ENCODE results near the gene SIPA1L3.

The SIPA1L3 gene

GRCh38 chr19:38057959-38058690, 151.1 kb downstream of the SIPA1L3 start:
- H3K4me2 ChIP-seq: no peak overlapping the region
- no peak overlapping the region for H3K9ac ChIP-seq

GRCh38 chr19:38059897-38060296, 152.9 kb downstream of the SIPA1L3 start:
- no peak overlapping the region for H3K27ac ChIP-seq

More at GRCh38 chr19:38057959-38058690, 151.1 kb downstream of the SIPA1L3 start:
- no peak overlapping the region for H2AFZ ChIP-seq (ENCODE audit: low read depth)
- H3K27ac ChIP-seq: no peak overlapping the region
- no peaks in the 10 kb centered on the region for H3K4me1 ChIP-seq (ENCODE audit: low read depth, poor library complexity, severe bottlenecking)
- no peaks in the 10 kb centered on the region for H3K36me3 ChIP-seq (ENCODE audit: insufficient read depth)
- TF ChIP-seq CTCF (conservative IDR thresholded peaks at IDR 0.05; ENCODE audit: low read depth, low read length): no peak
- no peak overlapping the region for H3K4me3 ChIP-seq (IDR thresholded peaks at IDR 0.05; ENCODE audit: insufficient read depth, low read depth, low read length)
- H4K20me1 ChIP-seq (ENCODE audit: insufficient read depth): no peaks in the 10 kb centered on the region
- no peaks in the 10 kb centered on the region for H3K79me2 ChIP-seq (ENCODE audit: insufficient read depth, low read depth)
- H3K27me3 ChIP-seq (ENCODE audit: insufficient read depth, low read depth): no peaks in the 10 kb centered on the region

GRCh38 chr19:38060331-38060730, 153.3 kb downstream of the SIPA1L3 start:
- no peaks in the 10 kb centered on the region for H4K20me1 ChIP-seq (ENCODE audit: insufficient read depth)
- H3K4me3 ChIP-seq (IDR thresholded peaks at IDR 0.05; ENCODE audit: insufficient read depth, low read depth, low read length): no peak overlapping the region
- H2AFZ ChIP-seq (ENCODE audit: low read depth): no peak overlapping the region
- no peak overlapping the region for H3K27ac ChIP-seq
- H3K79me2 ChIP-seq (ENCODE audit: insufficient read depth, low read depth): no peaks in the 10 kb centered on the region
- H3K27me3 ChIP-seq (ENCODE audit: insufficient read depth, low read depth): no peaks in the 10 kb centered on the region
- H3K4me2 ChIP-seq: no peak overlapping the region
- no peak overlapping the region for H3K9ac ChIP-seq
- no peaks in the 10 kb centered on the region for H3K4me1 ChIP-seq (ENCODE audit: low read depth, poor library complexity, severe bottlenecking)
- TF ChIP-seq CTCF (conservative IDR thresholded peaks at IDR 0.05; ENCODE audit: low read depth, low read length): no peak
- no peaks in the 10 kb centered on the region for H3K36me3 ChIP-seq (ENCODE audit: insufficient read depth)

More at GRCh38 chr19:38059897-38060296, 152.9 kb downstream of the SIPA1L3 start:
- Histone ChIP-seq H3K27me3 (ENCODE audit: insufficient read depth, low read depth) (no peaks in the 10 kb centered on the region), H4K20me1 (ENCODE audit: insufficient read depth) (no peaks in the 10 kb centered on the region), H3K4me3 (IDR thresholded peaks at IDR 0.05; ENCODE audit: insufficient read depth, low read depth, low read length) (no peak overlapping the region), H3K9ac (no peak overlapping the region), H2AFZ (ENCODE audit: low read depth) (no peak overlapping the region), H3K4me1 (ENCODE audit: low read depth, poor library complexity, severe bottlenecking) (no peaks in the 10 kb centered on the region), H3K79me2 (ENCODE audit: insufficient read depth, low read depth) (no peaks in the 10 kb centered on the region), H3K4me2 (no peak overlapping the region), H3K36me3 (ENCODE audit: insufficient read depth) (no peaks in the 10 kb centered on the region)
- no peak for TF ChIP-seq CTCF (conservative IDR thresholded peaks at IDR 0.05; ENCODE audit: low read depth, low read length)

GRCh38 chr19:38061294-38061693, 154.3 kb downstream of the SIPA1L3 start:
- Histone ChIP-seq H3K36me3 (ENCODE audit: insufficient read depth) (no peaks in the 10 kb centered on the region), H4K20me1 (ENCODE audit: insufficient read depth) (no peaks in the 10 kb centered on the region), H3K4me3 (IDR thresholded peaks at IDR 0.05; ENCODE audit: insufficient read depth, low read depth, low read length) (no peak overlapping the region), H3K27me3 (ENCODE audit: insufficient read depth, low read depth) (no peaks in the 10 kb centered on the region), H3K9ac (no peak overlapping the region), H3K4me1 (ENCODE audit: low read depth, poor library complexity, severe bottlenecking) (no peaks in the 10 kb centered on the region), H3K27ac (no peak overlapping the region), H2AFZ (ENCODE audit: low read depth) (no peak overlapping the region), H3K4me2 (no peak overlapping the region), H3K79me2 (ENCODE audit: insufficient read depth, low read depth) (no peaks in the 10 kb centered on the region)
- TF ChIP-seq CTCF (conservative IDR thresholded peaks at IDR 0.05; ENCODE audit: low read depth, low read length): no peak

Data from KMS-11 (cell line).